Thoracic aorta (tissue), 2 donors: Measurements from ENCODE around the gene EMX1. TPM values are rescaled to one million over a fixed set of nuclear protein-coding genes. Genes with fewer than 3 reads are reported as not detected.

Experiments used
- ATAC-seq: fragments of 150-250 bp; one replicate; pipeline ENCODE4 v1.8.0; 2017; ENCODE audit warnings: low read depth; ENCODE audit not compliant: insufficient number of reproducible peaks, low FRiP score
- DNase-seq: peaks from one replicate; pipeline ENCODE4 v3.0.0-alpha.2; 2020; ENCODE audit warnings: low spot score
- H3K27ac ChIP-seq, 2 donors: fragments of 200-600 bp; sonication (generic); 1 replicate in 1 of 2; 2 replicates in 1 of 2; pipeline ENCODE4 v1.5.1; 2016; ENCODE audit warnings: mild to moderate bottlenecking in 2 of 2, moderate library complexity in 2 of 2
- H3K27me3 ChIP-seq: fragments of 200-600 bp; sonication (generic); replicated peaks from 2 replicates; pipeline ENCODE4 v1.6.0; 2016; ENCODE audit warnings: mild to moderate bottlenecking; ENCODE audit not compliant: insufficient read depth
- H3K36me3 ChIP-seq: fragments of 200-600 bp; sonication (generic); one replicate; pipeline ENCODE4 v1.5.1; 2016
- H3K4me1 ChIP-seq, 2 donors: fragments of 200-600 bp; sonication (generic); 1 replicate in 1 of 2; 2 replicates in 1 of 2; pipeline versions ENCODE4 v1.5.1 to v1.6.0; 2016; ENCODE audit warnings: low read depth in 2 of 2, mild to moderate bottlenecking in 1 of 2; ENCODE audit not compliant: control insufficient read depth in 1 of 2
- H3K4me3 ChIP-seq: fragments of 200-600 bp; sonication (generic); 2 replicates; pipeline ENCODE4 v1.5.1; 2016; ENCODE audit warnings: mild to moderate bottlenecking
- H3K9me3 ChIP-seq: fragments of 200-600 bp; sonication (generic); 2 replicates; pipeline ENCODE4 v1.5.1; 2016
- CTCF ChIP-seq: fragments of 200-600 bp; sonication (generic); IDR thresholded peaks from one replicate; pipeline ENCODE4 v1.5.1; 2019; ENCODE audit warnings: antibody characterized with exemption
- total RNA-seq, 2 donors: library from RNA; depleted of rRNA; stranded (reverse); fragments of >200 nt; gene quantifications; one replicate each; pipeline versions ENCODE4 v1.1.0 to v1.2.3, GENCODE V29; 2016

Gene EMX1
- total RNA-seq, 2 donors from 2014 or later, result not detected

- ATAC-seq (no peak), DNase-seq (no peak)
- peaks cover 11% of the 10 kb centered on the region for H3K27me3 ChIP-seq
- no peak overlapping the region for H3K27ac ChIP-seq
- no peaks in the 10 kb centered on the region for H3K9me3 ChIP-seq
- H3K4me3 ChIP-seq, result no peak overlapping the region
- no peaks in the 10 kb centered on the region for H3K36me3 ChIP-seq
- H3K4me1 ChIP-seq, result peaks cover 0 to 12% of the 10 kb centered on the region in 2 donors
- TF ChIP-seq CTCF, result no peak
These were observed 9.6 kb downstream of the EMX1 start for GRCh38 chr2:72926811-72927465.

- H3K4me1 ChIP-seq, result peaks cover 0 to 12% of the 10 kb centered on the region in 2 donors
- ATAC-seq (no peak), DNase-seq (no peak)
- TF ChIP-seq CTCF, result no peak
- peaks cover 11% of the 10 kb centered on the region for H3K27me3 ChIP-seq
- no peaks in the 10 kb centered on the region for H3K9me3 ChIP-seq
- no peaks in the 10 kb centered on the region for H3K36me3 ChIP-seq
- H3K4me3 ChIP-seq, result no peak overlapping the region
- H3K27ac ChIP-seq, result no peak overlapping the region
These were observed 10.6 kb downstream of the EMX1 start for GRCh38 chr2:72927619-72928550.

- Histone ChIP-seq H3K27me3 (peaks cover 11% of the 10 kb centered on the region), H3K36me3 (no peaks in the 10 kb centered on the region), H3K4me3 (no peak overlapping the region), H3K27ac (no peak overlapping the region), H3K9me3 (no peaks in the 10 kb centered on the region), H3K4me1 (peaks cover 0 to 10% of the 10 kb centered on the region in 2 donors)
- DNase-seq, result no peak
- TF ChIP-seq CTCF, result no peak
- no peak for ATAC-seq
These were observed 11.7 kb downstream of the EMX1 start for GRCh38 chr2:72929010-72929409.

GRCh38 chr2:72931280-72931910, 14.1 kb downstream of the EMX1 start:
- no peak for TF ChIP-seq CTCF
- no peaks in the 10 kb centered on the region for H3K9me3 ChIP-seq
- no peak for ATAC-seq
- no peaks in the 10 kb centered on the region for H3K36me3 ChIP-seq
- H3K27ac ChIP-seq, result no peak overlapping the region
- H3K4me1 ChIP-seq, result no peaks in the 10 kb centered on the region
- no peak overlapping the region for H3K4me3 ChIP-seq
- peaks cover 11% of the 10 kb centered on the region for H3K27me3 ChIP-seq
- no peak for DNase-seq
